Measurements from ENCODE around the gene CDS1. TPM values are rescaled to one million over a fixed set of nuclear protein-coding genes. Genes with fewer than 3 reads are reported as not detected.
A peak's percentile ranks its signal among the peaks of the same experiment; 100 is the strongest.

Gene CDS1
- total and polyA plus RNA-seq, 2 experiments from 2014 or later: 0.04 TPM; not detected in 1

GRCh38 chr4:84573385-84574068, 9.4 kb upstream of the CDS1 start:
- no peak overlapping the region for H3K4me3 ChIP-seq
- no peak overlapping the region for H3K27ac ChIP-seq
- H3K9me2 ChIP-seq (ENCODE audit: insufficient read depth): no peaks in the 10 kb centered on the region
- no peak overlapping the region for H3K4me2 ChIP-seq (ENCODE audit: unreplicated experiment)
- in situ Hi-C loops (cut with MboI): no loop called here
- no peaks in the 10 kb centered on the region for H3F3A ChIP-seq (ENCODE audit: insufficient read depth)
- H3K4me1 ChIP-seq (ENCODE audit: insufficient read depth): no peaks in the 10 kb centered on the region
- TF ChIP-seq EZH2phosphoT487 (IDR thresholded peaks at IDR 0.05; ENCODE audit: insufficient read depth, low read depth): no peak
- no peaks in the 10 kb centered on the region for H3K9me3 ChIP-seq (ENCODE audit: low read depth)
- DNase-seq: peak; percentile 54
- no peaks in the 10 kb centered on the region for H3K27me3 ChIP-seq (replicated peaks; ENCODE audit: insufficient read depth)
- H3K36me3 ChIP-seq (ENCODE audit: low read depth): no peaks in the 10 kb centered on the region
- H3K9ac ChIP-seq: no peak overlapping the region
- H4K20me1 ChIP-seq (ENCODE audit: insufficient read depth): no peaks in the 10 kb centered on the region
- no peak overlapping the region for H2AFZ ChIP-seq
- no peaks in the 10 kb centered on the region for H3K79me2 ChIP-seq (ENCODE audit: insufficient read depth)
- WGBS, 2 experiments (ENCODE audit: low coverage in 1 of 2, low lambda C conversion rate in 2 of 2, missing lambda C conversion rate in 2 of 2): 78 to 83% methylated on average over 4 of the region's 4 CpGs

- H3K9me3 ChIP-seq (ENCODE audit: low read depth): no peaks in the 10 kb centered on the region
- no peak overlapping the region for H2AFZ ChIP-seq
- no peaks in the 10 kb centered on the region for H3F3A ChIP-seq (ENCODE audit: insufficient read depth)
- no peak for DNase-seq
- in situ Hi-C loops (cut with MboI): no loop called here
- H3K4me1 ChIP-seq (ENCODE audit: insufficient read depth): no peaks in the 10 kb centered on the region
- no peaks in the 10 kb centered on the region for H4K20me1 ChIP-seq (ENCODE audit: insufficient read depth)
- no peak overlapping the region for H3K27ac ChIP-seq
- TF ChIP-seq EZH2 (IDR thresholded peaks at IDR 0.05; ENCODE audit: insufficient read depth, poor library complexity, severe bottlenecking) (no peak), EZH2phosphoT487 (IDR thresholded peaks at IDR 0.05; ENCODE audit: insufficient read depth, low read depth) (no peak)
- 85 to 87% methylated on average over 6 of the region's 6 CpGs for whole genome bisulfite sequencing, 2 experiments (ENCODE audit: low coverage in 1 of 2, low lambda C conversion rate in 2 of 2, missing lambda C conversion rate in 2 of 2)
- H3K4me2 ChIP-seq (ENCODE audit: unreplicated experiment): no peak overlapping the region
- no peaks in the 10 kb centered on the region for H3K9me2 ChIP-seq (ENCODE audit: insufficient read depth)
- H3K79me2 ChIP-seq (ENCODE audit: insufficient read depth): no peaks in the 10 kb centered on the region
- no peaks in the 10 kb centered on the region for H3K27me3 ChIP-seq (replicated peaks; ENCODE audit: insufficient read depth)
- no peak overlapping the region for H3K4me3 ChIP-seq
- H3K9ac ChIP-seq: no peak overlapping the region
- no peaks in the 10 kb centered on the region for H3K36me3 ChIP-seq (ENCODE audit: low read depth)
Observed at GRCh38 chr4:84574069-84574720, 8.7 kb upstream of the CDS1 start.

GRCh38 chr4:84578540-84579402, 4.2 kb upstream of the CDS1 start:
- H3K4me3 ChIP-seq: no peak overlapping the region
- H3K27ac ChIP-seq: no peak overlapping the region
- no peak overlapping the region for H2AFZ ChIP-seq
- H3F3A ChIP-seq (ENCODE audit: insufficient read depth): no peaks in the 10 kb centered on the region
- TF ChIP-seq EZH2 (IDR thresholded peaks at IDR 0.05; ENCODE audit: insufficient read depth, poor library complexity, severe bottlenecking) (no peak), EZH2phosphoT487 (IDR thresholded peaks at IDR 0.05; ENCODE audit: insufficient read depth, low read depth) (no peak)
- no peaks in the 10 kb centered on the region for H3K9me2 ChIP-seq (ENCODE audit: insufficient read depth)
- H3K79me2 ChIP-seq (ENCODE audit: insufficient read depth): no peaks in the 10 kb centered on the region
- H3K9me3 ChIP-seq (ENCODE audit: low read depth): no peaks in the 10 kb centered on the region
- H3K9ac ChIP-seq: no peak overlapping the region
- 67 to 71% methylated on average over 4 of the region's 4 CpGs for WGBS, 2 experiments (ENCODE audit: low coverage in 1 of 2, low lambda C conversion rate in 2 of 2, missing lambda C conversion rate in 2 of 2)
- no peaks in the 10 kb centered on the region for H4K20me1 ChIP-seq (ENCODE audit: insufficient read depth)
- H3K36me3 ChIP-seq (ENCODE audit: low read depth): no peaks in the 10 kb centered on the region
- H3K4me2 ChIP-seq (ENCODE audit: unreplicated experiment): no peak overlapping the region
- in situ Hi-C loops (cut with MboI): no loop called here
- peak; percentile 65 for DNase-seq
- H3K4me1 ChIP-seq (ENCODE audit: insufficient read depth): no peaks in the 10 kb centered on the region
- H3K27me3 ChIP-seq (replicated peaks; ENCODE audit: insufficient read depth): peaks cover 7% of the 10 kb centered on the region

- in situ Hi-C loops (cut with MboI): no loop called here
- DNase-seq: no peak
- Histone ChIP-seq H3K27ac (no peak overlapping the region), H3K9ac (no peak overlapping the region), H3K79me2 (ENCODE audit: insufficient read depth) (no peaks in the 10 kb centered on the region), H3F3A (ENCODE audit: insufficient read depth) (no peaks in the 10 kb centered on the region), H3K9me2 (ENCODE audit: insufficient read depth) (no peaks in the 10 kb centered on the region), H3K4me3 (no peak overlapping the region), H3K27me3 (replicated peaks; ENCODE audit: insufficient read depth) (peaks cover 14% of the 10 kb centered on the region), H3K9me3 (ENCODE audit: low read depth) (no peaks in the 10 kb centered on the region), H3K36me3 (ENCODE audit: low read depth) (no peaks in the 10 kb centered on the region), H2AFZ (no peak overlapping the region), H4K20me1 (ENCODE audit: insufficient read depth) (no peaks in the 10 kb centered on the region), H3K4me2 (ENCODE audit: unreplicated experiment) (no peak overlapping the region), H3K4me1 (ENCODE audit: insufficient read depth) (no peaks in the 10 kb centered on the region)
- 89 to 91% methylated on average over 4 of the region's 4 CpGs for WGBS, 2 experiments (ENCODE audit: low coverage in 1 of 2, low lambda C conversion rate in 2 of 2, missing lambda C conversion rate in 2 of 2)
- no peak for TF ChIP-seq EZH2phosphoT487 (IDR thresholded peaks at IDR 0.05; ENCODE audit: insufficient read depth, low read depth)
- TF ChIP-seq EZH2 (IDR thresholded peaks at IDR 0.05; ENCODE audit: insufficient read depth, poor library complexity, severe bottlenecking): no peak
Observed at GRCh38 chr4:84579403-84579776, 3.5 kb upstream of the CDS1 start.
